ENCODE measurements around the gene SSH2.

GRCh38 chr17:29905086-29905878 lies 24.7 kb downstream of the SSH2 start:
- TF ChIP-seq MAZ (IDR thresholded peaks at IDR 0.05; ENCODE audit: borderline replicate concordance, low read depth, low read length) (no peak), MAZ (CRISPR knock-in tag; IDR thresholded peaks at IDR 0.05; ENCODE audit: low read depth) (no peak), ZNF30 (CRISPR knock-in tag; IDR thresholded peaks at IDR 0.05) (no peak), SAFB2 (CRISPR knock-in tag; IDR thresholded peaks at IDR 0.05; ENCODE audit: borderline replicate concordance, low read depth) (no peak), CENPBD1 (CRISPR knock-in tag; IDR thresholded peaks at IDR 0.05; ENCODE audit: borderline replicate concordance, low read depth) (no peak), CTCF (CRISPR knock-in tag; IDR thresholded peaks at IDR 0.05) (no peak)

Measured in HepG2 (cell line).